ENCODE results near the gene TMPRSS6.

The TMPRSS6 gene

GRCh38 chr22:37140686-37141323 is 31.3 kb upstream of the TMPRSS6 start:
- no peak for DNase-seq (ENCODE audit: low read depth, low spot score)

- DNase-seq (ENCODE audit: low read depth, low spot score): no peak
These were observed 30.2 kb upstream of the TMPRSS6 start for GRCh38 chr22:37139762-37140161.

- DNase-seq (ENCODE audit: low read depth, low spot score): no peak
These were observed 29.5 kb upstream of the TMPRSS6 start for GRCh38 chr22:37138849-37139561.

- no peak for DNase-seq (ENCODE audit: low read depth, low spot score)
These were observed 28.6 kb upstream of the TMPRSS6 start for GRCh38 chr22:37137903-37138665.

- no peak for DNase-seq (ENCODE audit: low read depth, low spot score)
These were observed 27.6 kb upstream of the TMPRSS6 start for GRCh38 chr22:37137131-37137530.

- DNase-seq (ENCODE audit: low read depth, low spot score): no peak
These were observed 25.5 kb upstream of the TMPRSS6 start for GRCh38 chr22:37135023-37135422.

- no peak for DNase-seq (ENCODE audit: low read depth, low spot score)
These were observed 23.9 kb upstream of the TMPRSS6 start for GRCh38 chr22:37133304-37134018.

GRCh38 chr22:37132773-37133172 is 23.3 kb upstream of the TMPRSS6 start:
- no peak for DNase-seq (ENCODE audit: low read depth, low spot score)

- DNase-seq (ENCODE audit: low read depth, low spot score): no peak
These were observed 20.4 kb upstream of the TMPRSS6 start for GRCh38 chr22:37129866-37130441.

- DNase-seq (ENCODE audit: low read depth, low spot score): no peak
These were observed 19.2 kb upstream of the TMPRSS6 start for GRCh38 chr22:37128555-37129281.

GRCh38 chr22:37127350-37127878 is 17.9 kb upstream of the TMPRSS6 start:
- DNase-seq (ENCODE audit: low read depth, low spot score): no peak

- DNase-seq (ENCODE audit: low read depth, low spot score): no peak
These were observed 17.4 kb upstream of the TMPRSS6 start for GRCh38 chr22:37126882-37127281.

GRCh38 chr22:37126383-37126782 is 16.9 kb upstream of the TMPRSS6 start:
- DNase-seq (ENCODE audit: low read depth, low spot score): peak; percentile 47

GRCh38 chr22:37123649-37124048 is 14.1 kb upstream of the TMPRSS6 start:
- no peak for DNase-seq (ENCODE audit: low read depth, low spot score)

GRCh38 chr22:37122598-37123180 is 13.2 kb upstream of the TMPRSS6 start:
- DNase-seq (ENCODE audit: low read depth, low spot score): no peak

GRCh38 chr22:37121887-37122591 is 12.5 kb upstream of the TMPRSS6 start:
- no peak for DNase-seq (ENCODE audit: low read depth, low spot score)

- DNase-seq (ENCODE audit: low read depth, low spot score): no peak
These were observed 11.2 kb upstream of the TMPRSS6 start for GRCh38 chr22:37120569-37121340.

GRCh38 chr22:37119872-37120271 is 10.4 kb upstream of the TMPRSS6 start:
- DNase-seq (ENCODE audit: low read depth, low spot score): no peak

- DNase-seq (ENCODE audit: low read depth, low spot score): no peak
These were observed 8.6 kb upstream of the TMPRSS6 start for GRCh38 chr22:37118083-37118482.
